Fibroblast of pulmonary artery (primary cell): ENCODE data around the gene ZNF565.
"Not testable (repeated sequence)": the region's sequence is repeated elsewhere in the genome, so short reads cannot be mapped to it uniquely, and the experiment has no call there.

Experiments
- DNase-seq: peaks from one replicate; pipeline ENCODE4 v3.0.0-alpha.2; 2010; ENCODE audit warnings: low read depth
- H3K4me3 ChIP-seq: replicated peaks from 2 replicates; pipeline ENCODE4 v1.5.1; 2011; ENCODE audit warnings: low read depth, mild to moderate bottlenecking, control low read depth, low read length, moderate library complexity
- CTCF ChIP-seq: IDR thresholded peaks from 2 replicates; pipeline ENCODE4 v1.5.1; 2011; ENCODE audit warnings: mild to moderate bottlenecking, control low read depth, low read length, inconsistent platforms; ENCODE audit errors: missing control alignments

The ZNF565 gene

GRCh38 chr19:36210497-36210896 lies 4.0 kb downstream of the ZNF565 start:
- peak; percentile 22 for DNase-seq
- no peak for TF ChIP-seq CTCF
- no peak overlapping the region for H3K4me3 ChIP-seq

GRCh38 chr19:36209372-36209771 lies 5.1 kb downstream of the ZNF565 start:
- no peak overlapping the region for H3K4me3 ChIP-seq

GRCh38 chr19:36207605-36208252 lies 6.7 kb downstream of the ZNF565 start:
- no peak for TF ChIP-seq CTCF
- H3K4me3 ChIP-seq, result no peak overlapping the region

More at GRCh38 chr19:36209372-36209771, 5.1 kb downstream of the ZNF565 start:
- no peak for DNase-seq
- TF ChIP-seq CTCF, result no peak

GRCh38 chr19:36203293-36203692 lies 11.2 kb downstream of the ZNF565 start:
- TF ChIP-seq CTCF, result no peak
- no peak overlapping the region for H3K4me3 ChIP-seq
- no peak for DNase-seq

More at GRCh38 chr19:36207605-36208252, 6.7 kb downstream of the ZNF565 start:
- no peak for DNase-seq

- no peak for DNase-seq
- no peak for TF ChIP-seq CTCF
- H3K4me3 ChIP-seq, result no peak overlapping the region
Observed at GRCh38 chr19:36201684-36202083, 12.8 kb downstream of the ZNF565 start.

- DNase-seq, result peak; percentile 18
- no peak for TF ChIP-seq CTCF
- no peak overlapping the region for H3K4me3 ChIP-seq
Observed at GRCh38 chr19:36198119-36198518, 16.3 kb downstream of the ZNF565 start.

- no peak for TF ChIP-seq CTCF
- H3K4me3 ChIP-seq, result no peak overlapping the region
- DNase-seq, result no peak
Observed at GRCh38 chr19:36196249-36196648, 18.2 kb downstream of the ZNF565 start.

- H3K4me3 ChIP-seq, DNase-seq: not testable (repeated sequence)
Observed at GRCh38 chr19:36186722-36187121, 27.7 kb downstream of the ZNF565 start.
